GM23248 (cell line): Measurements from ENCODE around the gene TMEM132A.

Experiments
- EZH2 ChIP-seq: fragments of 200-600 bp; sonication (generic); IDR thresholded peaks from 2 replicates; pipeline ENCODE4 v1.6.1; 2018; ENCODE audit warnings: antibody characterized with exemption, mild to moderate bottlenecking; ENCODE audit not compliant: insufficient read depth, poor library complexity, severe bottlenecking
- EZH2phosphoT487 ChIP-seq: fragments of 200-600 bp; sonication (generic); IDR thresholded peaks from 2 replicates; pipeline ENCODE4 v1.6.1; 2018; ENCODE audit warnings: antibody characterized with exemption, moderate library complexity, mild to moderate bottlenecking, low read depth; ENCODE audit not compliant: insufficient read depth

GRCh38 chr11:60910711-60911380 lies 13.4 kb upstream of the TMEM132A start:
- no peak for TF ChIP-seq EZH2
- TF ChIP-seq EZH2phosphoT487: no peak
